ENCODE measurements around the gene SERHL2. TPM values are rescaled to one million over a fixed set of nuclear protein-coding genes. Genes with fewer than 3 reads are reported as not detected.
"Not testable (repeated sequence)": the region's sequence is repeated elsewhere in the genome, so short reads cannot be mapped to it uniquely, and the experiment has no call there.

The SERHL2 gene
- total RNA-seq, 1 experiment from 2014 or later = 1.0 TPM

GRCh38 chr22:42515304-42515703 lies 38.5 kb upstream of the SERHL2 start:
- H2BK20ac ChIP-seq (ENCODE audit: low read depth, low read length, poor library complexity, severe bottlenecking); H4K91ac ChIP-seq (ENCODE audit: insufficient read length, low read depth, low read length); H3K27me3 Mint-ChIP-seq (ENCODE audit: low read depth); H2AK5ac ChIP-seq (ENCODE audit: insufficient read length, low read length); H2BK120ac ChIP-seq (ENCODE audit: low read depth, low read length, poor library complexity, severe bottlenecking); DNase-seq; H3K27ac ChIP-seq (ENCODE audit: insufficient read length, low read depth, low read length); H3K9me3 ChIP-seq (ENCODE audit: control insufficient read depth, low read depth, low read length); H3K4me1 ChIP-seq (ENCODE audit: insufficient read depth, low read length); H3K4me2 ChIP-seq (ENCODE audit: insufficient read depth, insufficient read length, low read length); H3K79me2 ChIP-seq (ENCODE audit: insufficient read depth, low read length); H3K4me3 Mint-ChIP-seq; H4K20me1 ChIP-seq (ENCODE audit: control insufficient read depth, insufficient read depth, insufficient read length); H3K14ac ChIP-seq (ENCODE audit: insufficient read depth, low read length); H3T11ph ChIP-seq (ENCODE audit: low read length); H3K27me3 ChIP-seq (ENCODE audit: insufficient read depth, low read length); H3K79me1 ChIP-seq (ENCODE audit: insufficient read depth, low read depth, low read length, poor library complexity, severe bottlenecking); H3K18ac ChIP-seq (ENCODE audit: insufficient read length, low read depth, low read length); H3K56ac ChIP-seq (ENCODE audit: insufficient read length, low read depth, low read length); H2AFZ ChIP-seq (ENCODE audit: low read length); H3K9ac ChIP-seq (ENCODE audit: extremely low read depth, insufficient read length, low read length); H3K23ac ChIP-seq (ENCODE audit: insufficient read length, low read depth, low read length); H4K5ac ChIP-seq (ENCODE audit: insufficient read length, low read depth, low read length); H2BK12ac ChIP-seq (ENCODE audit: insufficient read length, low read depth, low read length); H3K4ac ChIP-seq (ENCODE audit: low read depth, low read length); H4K8ac ChIP-seq (replicated peaks; ENCODE audit: insufficient read length, low read depth, low read length); H2BK15ac ChIP-seq (ENCODE audit: low read depth, low read length); H3K9me3 Mint-ChIP-seq; H3K27ac Mint-ChIP-seq; H3K23me2 ChIP-seq (ENCODE audit: insufficient read length, low read depth, low read length, poor library complexity, severe bottlenecking); H2BK5ac ChIP-seq (ENCODE audit: insufficient read length, low read length): not testable (repeated sequence)
- peaks cover 12 to 25% of the 10 kb centered on the region in 2 experiments for H3K4me1 Mint-ChIP-seq
- no CpG with 5 or more reads among the region's 8 CpGs for WGBS (ENCODE audit: extremely low coverage, insufficient read length, low lambda C conversion rate)
- peaks cover 28 to 57% (median 48%) of the 10 kb centered on the region in 3 experiments for H3K36me3 Mint-ChIP-seq (ENCODE audit: insufficient read depth in 1 of 3, low read depth in 3 of 3)
